ENCODE measurements around the gene NGLY1.

The NGLY1 gene

DNA sequence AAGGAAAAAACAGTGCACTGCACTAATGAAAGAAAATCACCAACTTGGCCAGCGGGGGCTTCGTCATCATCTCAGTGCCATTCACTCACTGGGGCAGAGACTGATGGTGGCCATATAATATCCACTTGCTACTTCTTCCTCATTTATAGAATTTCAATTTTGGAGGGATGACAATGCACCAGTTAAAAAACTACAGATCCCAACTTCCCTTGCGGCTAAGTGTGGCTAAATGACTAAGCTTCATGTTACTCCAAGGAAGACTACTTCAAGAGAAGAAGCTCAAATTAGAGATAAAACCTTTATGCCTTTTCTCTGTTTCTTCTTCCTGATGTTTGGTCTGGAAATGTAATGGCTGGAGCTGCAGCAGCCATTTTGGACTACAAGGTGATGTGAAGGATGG is 38.8 kb downstream of the NGLY1 start:
- Histone ChIP-seq H3K36me3 (ENCODE audit: control insufficient read depth, insufficient read depth, low read length, severe bottlenecking) (peaks cover 45% of the 10 kb centered on the region), H3K9ac (ENCODE audit: low read length) (no peak overlapping the region), H3K9me3 (ENCODE audit: control insufficient read depth, low read length) (no peaks in the 10 kb centered on the region), H3K27me3 (replicated peaks; ENCODE audit: control insufficient read depth, insufficient read depth, low read length) (no peaks in the 10 kb centered on the region), H3K4me3 (ENCODE audit: low read length) (no peak overlapping the region), H3K4me1 (ENCODE audit: control insufficient read depth, insufficient read depth, low read length) (no peaks in the 10 kb centered on the region)
- no peak for DNase-seq (ENCODE audit: low read depth)

DNA sequence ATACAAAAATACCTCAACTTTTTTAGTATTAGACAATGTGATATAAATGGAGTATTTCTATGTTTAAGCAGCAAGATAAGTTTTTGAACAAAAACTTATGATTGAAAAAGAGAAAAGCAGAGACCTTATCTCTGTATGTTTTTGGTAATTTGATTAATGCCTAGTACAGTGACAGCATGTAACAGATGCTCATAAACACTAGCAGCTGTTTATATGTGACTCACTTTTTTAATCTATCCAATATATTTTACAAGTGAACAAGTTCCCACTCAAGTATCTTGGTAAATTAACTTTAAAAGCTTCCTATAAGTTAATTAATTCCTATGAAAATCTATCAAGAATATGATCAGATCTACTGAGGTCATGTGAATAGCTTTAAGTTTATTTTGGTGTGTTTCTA is 55.1 kb downstream of the NGLY1 start:
- Histone ChIP-seq H3K36me3 (ENCODE audit: control insufficient read depth, insufficient read depth, low read length, severe bottlenecking) (peaks cover 63% of the 10 kb centered on the region), H3K4me3 (ENCODE audit: low read length) (no peak overlapping the region), H3K4me1 (ENCODE audit: control insufficient read depth, insufficient read depth, low read length) (no peaks in the 10 kb centered on the region), H3K9ac (ENCODE audit: low read length) (no peak overlapping the region), H3K9me3 (ENCODE audit: control insufficient read depth, low read length) (no peaks in the 10 kb centered on the region), H3K27me3 (replicated peaks; ENCODE audit: control insufficient read depth, insufficient read depth, low read length) (no peaks in the 10 kb centered on the region)
- DNase-seq (ENCODE audit: low read depth) = no peak

- H3K27me3 ChIP-seq (replicated peaks; ENCODE audit: control insufficient read depth, insufficient read depth, low read length) = no peaks in the 10 kb centered on the region
- no peaks in the 10 kb centered on the region for H3K9me3 ChIP-seq (ENCODE audit: control insufficient read depth, low read length)
Observed at GRCh38 chr3:25727316-25727715, 55.9 kb downstream of the NGLY1 start.

GRCh38 chr3:25725810-25726209 is 57.4 kb downstream of the NGLY1 start:
- H3K9ac ChIP-seq (ENCODE audit: low read length) = no peak overlapping the region
- H3K9me3 ChIP-seq (ENCODE audit: control insufficient read depth, low read length) = no peaks in the 10 kb centered on the region
- H3K27me3 ChIP-seq (replicated peaks; ENCODE audit: control insufficient read depth, insufficient read depth, low read length) = no peaks in the 10 kb centered on the region
- no peaks in the 10 kb centered on the region for H3K4me1 ChIP-seq (ENCODE audit: control insufficient read depth, insufficient read depth, low read length)
- no peak for DNase-seq (ENCODE audit: low read depth)
- H3K4me3 ChIP-seq (ENCODE audit: low read length) = no peak overlapping the region
- peaks cover 50% of the 10 kb centered on the region for H3K36me3 ChIP-seq (ENCODE audit: control insufficient read depth, insufficient read depth, low read length, severe bottlenecking)

More at GRCh38 chr3:25727316-25727715, 55.9 kb downstream of the NGLY1 start:
- Histone ChIP-seq H3K4me1 (ENCODE audit: control insufficient read depth, insufficient read depth, low read length) (no peaks in the 10 kb centered on the region), H3K4me3 (ENCODE audit: low read length) (no peak overlapping the region), H3K36me3 (ENCODE audit: control insufficient read depth, insufficient read depth, low read length, severe bottlenecking) (peaks cover 63% of the 10 kb centered on the region), H3K9ac (ENCODE audit: low read length) (no peak overlapping the region)
- DNase-seq (ENCODE audit: low read depth) = no peak

DNA sequence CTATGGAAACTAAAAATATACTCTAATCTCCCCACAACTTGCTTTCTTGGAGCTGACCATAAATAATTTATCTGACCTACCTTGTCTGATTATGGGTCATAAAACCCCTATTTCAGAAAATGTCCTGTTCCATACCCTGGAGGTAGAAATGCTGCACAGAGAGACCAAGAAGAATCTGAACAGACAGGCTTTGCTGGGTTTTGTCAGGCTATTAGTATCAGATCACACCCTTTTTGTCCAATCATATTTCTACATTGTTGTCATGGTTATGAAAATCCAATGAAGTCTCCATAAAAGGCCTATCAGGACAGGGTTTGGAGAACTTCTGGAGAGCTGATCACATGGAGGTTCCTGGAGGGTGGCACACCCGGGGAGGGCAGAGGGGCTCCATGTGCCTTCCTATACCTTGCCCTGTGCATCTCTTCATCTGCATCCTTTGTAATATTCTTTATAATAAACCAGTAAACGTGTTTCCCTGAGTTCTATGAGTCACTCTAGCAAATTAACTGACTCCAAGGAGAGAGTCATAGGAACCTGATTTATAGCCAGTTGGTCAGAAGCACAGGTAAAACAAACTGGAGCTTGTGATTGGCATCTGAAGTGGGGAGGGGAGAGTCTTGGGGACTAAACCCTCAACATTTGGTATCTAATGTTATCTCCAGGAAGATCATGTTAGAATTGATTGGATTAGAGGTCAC is 58.1 kb downstream of the NGLY1 start:
- Histone ChIP-seq H3K4me1 (ENCODE audit: control insufficient read depth, insufficient read depth, low read length) (no peaks in the 10 kb centered on the region), H3K9me3 (ENCODE audit: control insufficient read depth, low read length) (no peaks in the 10 kb centered on the region), H3K36me3 (ENCODE audit: control insufficient read depth, insufficient read depth, low read length, severe bottlenecking) (peaks cover 53% of the 10 kb centered on the region), H3K4me3 (ENCODE audit: low read length) (no peak overlapping the region), H3K27me3 (replicated peaks; ENCODE audit: control insufficient read depth, insufficient read depth, low read length) (no peaks in the 10 kb centered on the region), H3K9ac (ENCODE audit: low read length) (no peak overlapping the region)
- DNase-seq (ENCODE audit: low read depth) = no peak

DNA sequence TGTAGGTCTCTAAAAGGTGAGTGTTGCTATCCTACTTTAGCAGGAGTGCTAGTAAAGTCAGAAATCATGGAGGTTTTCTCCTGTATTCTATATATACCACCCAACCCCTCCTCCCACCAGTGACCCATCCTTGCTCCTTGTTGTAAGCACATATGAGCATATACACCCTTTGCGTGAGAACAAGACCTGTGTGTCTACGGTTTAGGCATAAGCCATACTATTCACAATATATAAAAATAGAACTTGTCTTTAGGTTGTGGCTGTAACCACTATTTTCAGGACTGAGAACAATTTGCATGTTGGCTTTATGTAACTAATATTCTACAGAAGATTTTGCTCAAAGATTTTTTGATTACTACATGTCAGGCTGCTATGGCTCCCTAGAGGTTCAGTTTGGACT is 59.4 kb downstream of the NGLY1 start:
- no peak overlapping the region for H3K4me3 ChIP-seq (ENCODE audit: low read length)
- H3K27me3 ChIP-seq (replicated peaks; ENCODE audit: control insufficient read depth, insufficient read depth, low read length) = no peaks in the 10 kb centered on the region
- no peaks in the 10 kb centered on the region for H3K4me1 ChIP-seq (ENCODE audit: control insufficient read depth, insufficient read depth, low read length)
- H3K9ac ChIP-seq (ENCODE audit: low read length) = no peak overlapping the region
- H3K36me3 ChIP-seq (ENCODE audit: control insufficient read depth, insufficient read depth, low read length, severe bottlenecking) = peaks cover 66% of the 10 kb centered on the region
- no peaks in the 10 kb centered on the region for H3K9me3 ChIP-seq (ENCODE audit: control insufficient read depth, low read length)
- DNase-seq (ENCODE audit: low read depth) = no peak

DNA sequence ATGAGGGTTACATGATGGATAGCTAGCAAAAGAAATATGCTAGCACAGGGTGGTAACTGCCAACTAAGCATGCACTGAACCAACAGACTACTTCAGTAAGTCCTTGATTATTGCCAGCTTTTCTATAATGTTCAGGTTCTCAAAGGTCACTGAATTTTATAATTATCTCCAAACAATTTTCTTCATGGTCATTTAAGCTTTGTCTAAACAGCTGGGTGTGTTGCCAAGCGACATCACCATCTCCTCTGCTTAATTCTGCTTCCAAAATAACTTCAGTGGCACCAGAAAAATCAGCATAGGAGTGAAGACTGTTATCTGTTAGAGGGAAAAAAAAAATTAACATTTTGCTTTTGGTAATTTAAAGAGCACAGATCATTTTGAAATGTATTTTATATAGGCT is 63.9 kb downstream of the NGLY1 start:
- Histone ChIP-seq H3K36me3 (ENCODE audit: control insufficient read depth, insufficient read depth, low read length, severe bottlenecking) (peaks cover 40% of the 10 kb centered on the region), H3K9me3 (ENCODE audit: control insufficient read depth, low read length) (no peaks in the 10 kb centered on the region), H3K27me3 (replicated peaks; ENCODE audit: control insufficient read depth, insufficient read depth, low read length) (no peaks in the 10 kb centered on the region), H3K9ac (ENCODE audit: low read length) (no peak overlapping the region), H3K4me3 (ENCODE audit: low read length) (no peak overlapping the region), H3K4me1 (ENCODE audit: control insufficient read depth, insufficient read depth, low read length) (no peaks in the 10 kb centered on the region)
- no peak for DNase-seq (ENCODE audit: low read depth)

DNA sequence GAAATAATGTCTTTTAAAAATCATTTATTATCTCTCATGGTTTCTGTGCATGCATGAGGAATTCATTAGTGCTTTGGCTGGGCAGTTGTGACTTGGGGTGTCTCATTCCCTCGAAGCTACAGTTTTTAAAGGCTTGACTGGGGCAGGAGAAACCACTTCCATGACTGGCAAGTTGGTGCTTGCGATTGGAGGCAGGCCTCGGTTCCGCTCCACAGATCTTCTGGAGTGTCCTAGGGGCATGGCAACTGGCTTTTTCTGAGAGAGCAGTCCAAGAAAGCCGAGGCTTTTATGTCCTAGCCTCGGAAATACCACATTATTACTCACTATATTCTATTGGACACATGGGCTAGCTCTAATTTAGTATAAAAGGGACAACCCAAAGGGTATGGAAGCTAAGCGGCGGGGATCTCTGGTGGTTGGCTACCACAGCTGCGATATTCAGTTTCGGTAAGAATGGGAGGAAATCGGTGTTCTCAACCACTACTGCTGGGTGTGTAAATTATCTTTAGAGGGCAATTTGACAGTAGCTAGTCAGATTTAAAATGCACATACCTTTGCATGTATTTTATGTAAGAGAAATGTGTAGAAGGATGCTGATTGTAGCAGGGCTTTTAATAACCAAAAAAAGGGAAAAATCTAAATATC is 69.8 kb downstream of the NGLY1 start:
- Histone ChIP-seq H3K9ac (ENCODE audit: low read length) (no peak overlapping the region), H3K4me3 (ENCODE audit: low read length) (no peak overlapping the region), H3K9me3 (ENCODE audit: control insufficient read depth, low read length) (no peaks in the 10 kb centered on the region), H3K4me1 (ENCODE audit: control insufficient read depth, insufficient read depth, low read length) (no peaks in the 10 kb centered on the region), H3K36me3 (ENCODE audit: control insufficient read depth, insufficient read depth, low read length, severe bottlenecking) (peaks cover 6% of the 10 kb centered on the region), H3K27me3 (replicated peaks; ENCODE audit: control insufficient read depth, insufficient read depth, low read length) (no peaks in the 10 kb centered on the region)
- DNase-seq (ENCODE audit: low read depth) = no peak

GRCh38 chr3:25711090-25711489 is 72.2 kb downstream of the NGLY1 start:
- Histone ChIP-seq H3K4me3 (ENCODE audit: low read length) (no peak overlapping the region), H3K4me1 (ENCODE audit: control insufficient read depth, insufficient read depth, low read length) (no peaks in the 10 kb centered on the region), H3K9ac (ENCODE audit: low read length) (no peak overlapping the region), H3K9me3 (ENCODE audit: control insufficient read depth, low read length) (no peaks in the 10 kb centered on the region), H3K36me3 (ENCODE audit: control insufficient read depth, insufficient read depth, low read length, severe bottlenecking) (no peaks in the 10 kb centered on the region), H3K27me3 (replicated peaks; ENCODE audit: control insufficient read depth, insufficient read depth, low read length) (peaks cover 8% of the 10 kb centered on the region)
- no peak for DNase-seq (ENCODE audit: low read depth)

- no peaks in the 10 kb centered on the region for H3K36me3 ChIP-seq (ENCODE audit: control insufficient read depth, insufficient read depth, low read length, severe bottlenecking)
- H3K9ac ChIP-seq (ENCODE audit: low read length) = no peak overlapping the region
- DNase-seq (ENCODE audit: low read depth) = no peak
- peaks cover 8% of the 10 kb centered on the region for H3K27me3 ChIP-seq (replicated peaks; ENCODE audit: control insufficient read depth, insufficient read depth, low read length)
- no peaks in the 10 kb centered on the region for H3K9me3 ChIP-seq (ENCODE audit: control insufficient read depth, low read length)
- no peak overlapping the region for H3K4me3 ChIP-seq (ENCODE audit: low read length)
- H3K4me1 ChIP-seq (ENCODE audit: control insufficient read depth, insufficient read depth, low read length) = no peaks in the 10 kb centered on the region
Observed at GRCh38 chr3:25708036-25708435, 75.2 kb downstream of the NGLY1 start.

GRCh38 chr3:25707268-25707926 is 75.8 kb downstream of the NGLY1 start:
- Histone ChIP-seq H3K9me3 (ENCODE audit: control insufficient read depth, low read length) (no peaks in the 10 kb centered on the region), H3K4me3 (ENCODE audit: low read length) (no peak overlapping the region), H3K4me1 (ENCODE audit: control insufficient read depth, insufficient read depth, low read length) (no peaks in the 10 kb centered on the region), H3K36me3 (ENCODE audit: control insufficient read depth, insufficient read depth, low read length, severe bottlenecking) (no peaks in the 10 kb centered on the region), H3K27me3 (replicated peaks; ENCODE audit: control insufficient read depth, insufficient read depth, low read length) (peaks cover 8% of the 10 kb centered on the region), H3K9ac (ENCODE audit: low read length) (no peak overlapping the region)
- DNase-seq (ENCODE audit: low read depth) = no peak

Measured in adipocyte (in vitro differentiated cells).